ENCODE data around the gene PKM. TPM values are rescaled to one million over a fixed set of nuclear protein-coding genes. Genes with fewer than 3 reads are reported as not detected.
"Not testable (repeated sequence)": the region's sequence is repeated elsewhere in the genome, so short reads cannot be mapped to it uniquely, and the experiment has no call there.

PKM gene
- total RNA-seq (2014; rRNA removed; shearing (Covaris generic)) = 2,534 and 2,557 TPM in 2 replicates
- 2,427 and 2,525 TPM in 2 replicates for polyA plus RNA-seq (2016; fragmentation: Nextera tagmentation; extraction: Ambion mirVana)

GRCh38 chr15:72231066-72231832 is at the start of gene PKM:
TSS of gene PKM (minus strand) at chr15:72231190. CDS start at chr15:72219097, 12,093 bp downstream.
- Histone ChIP-seq H3K9me3 (ENCODE audit: low read depth) (no peaks in the 10 kb centered on the region), H3K4me3 (peak within 1 kb of the TSS; percentile 84), H3K9me2 (ENCODE audit: insufficient read depth) (no peaks in the 10 kb centered on the region), H3K9ac (peak within 1 kb of the TSS; percentile 99), H3K27ac (peak within 1 kb of the TSS; percentile 98), H3K4me2 (ENCODE audit: unreplicated experiment) (peak within 1 kb of the TSS; percentile 98), H4K20me1 (ENCODE audit: insufficient read depth) (0 out of 2 replicates have a peak, but pooled peaks cover 3% of the 10 kb centered on the region), H3F3A (ENCODE audit: insufficient read depth) (peaks cover 51% of the 10 kb centered on the region), H2AFZ (peak within 1 kb of the TSS; percentile 72), H3K36me3 (ENCODE audit: low read depth) (no peaks in the 10 kb centered on the region), H3K4me1 (ENCODE audit: insufficient read depth) (peaks cover 26% of the 10 kb centered on the region), H3K27me3 (replicated peaks; ENCODE audit: insufficient read depth) (no peaks in the 10 kb centered on the region), H3K79me2 (ENCODE audit: insufficient read depth) (peaks cover 55% of the 10 kb centered on the region)
- in situ Hi-C loops (cut with MboI) = no loop called here
- 1 to 2% methylated on average over 52 to 66 of the region's 67 CpGs for WGBS, 2 experiments (ENCODE audit: low coverage in 1 of 2, low lambda C conversion rate in 2 of 2, missing lambda C conversion rate in 2 of 2)
- DNase-seq = peak; percentile 94
- TF ChIP-seq EZH2 (IDR thresholded peaks at IDR 0.05; ENCODE audit: insufficient read depth, poor library complexity, severe bottlenecking) (no peak), EZH2phosphoT487 (IDR thresholded peaks at IDR 0.05; ENCODE audit: insufficient read depth, low read depth) (no peak)

- no peaks in the 10 kb centered on the region for H3K4me1 ChIP-seq (ENCODE audit: insufficient read depth)
- H3K4me2 ChIP-seq (ENCODE audit: unreplicated experiment) = no peak overlapping the region
- in situ Hi-C loops (cut with MboI) = no loop called here
- no peaks in the 10 kb centered on the region for H3K9me3 ChIP-seq (ENCODE audit: low read depth)
- H3F3A ChIP-seq (ENCODE audit: insufficient read depth) = no peaks in the 10 kb centered on the region
- no peaks in the 10 kb centered on the region for H3K79me2 ChIP-seq (ENCODE audit: insufficient read depth)
- WGBS, 2 experiments (ENCODE audit: low coverage in 1 of 2, low lambda C conversion rate in 2 of 2, missing lambda C conversion rate in 2 of 2) = 47 to 54% methylated on average over 2 of the region's 2 CpGs
- no peak overlapping the region for H3K27ac ChIP-seq
- H3K9me2 ChIP-seq (ENCODE audit: insufficient read depth) = no peaks in the 10 kb centered on the region
- H3K4me3 ChIP-seq = no peak overlapping the region
- H4K20me1 ChIP-seq (ENCODE audit: insufficient read depth) = no peaks in the 10 kb centered on the region
- no peak overlapping the region for H2AFZ ChIP-seq
- TF ChIP-seq EZH2 (IDR thresholded peaks at IDR 0.05; ENCODE audit: insufficient read depth, poor library complexity, severe bottlenecking) = no peak
- no peak for TF ChIP-seq EZH2phosphoT487 (IDR thresholded peaks at IDR 0.05; ENCODE audit: insufficient read depth, low read depth)
- no peaks in the 10 kb centered on the region for H3K27me3 ChIP-seq (replicated peaks; ENCODE audit: insufficient read depth)
- DNase-seq = no peak
- H3K36me3 ChIP-seq (ENCODE audit: low read depth) = no peaks in the 10 kb centered on the region
- no peak overlapping the region for H3K9ac ChIP-seq
Measured at GRCh38 chr15:72280751-72281150, 49.8 kb upstream of the PKM start.

GRCh38 chr15:72278737-72279136 is 47.7 kb upstream of the PKM start:
- Histone ChIP-seq H3K9me2 (ENCODE audit: insufficient read depth) (no peaks in the 10 kb centered on the region), H3K4me3 (no peak overlapping the region), H4K20me1 (ENCODE audit: insufficient read depth) (no peaks in the 10 kb centered on the region), H3K4me2 (ENCODE audit: unreplicated experiment) (no peak overlapping the region), H3K27me3 (replicated peaks; ENCODE audit: insufficient read depth) (no peaks in the 10 kb centered on the region), H2AFZ (no peak overlapping the region), H3K27ac (no peak overlapping the region), H3F3A (ENCODE audit: insufficient read depth) (no peaks in the 10 kb centered on the region), H3K9me3 (ENCODE audit: low read depth) (no peaks in the 10 kb centered on the region), H3K36me3 (ENCODE audit: low read depth) (no peaks in the 10 kb centered on the region), H3K79me2 (ENCODE audit: insufficient read depth) (no peaks in the 10 kb centered on the region), H3K4me1 (ENCODE audit: insufficient read depth) (no peaks in the 10 kb centered on the region), H3K9ac (no peak overlapping the region)
- DNase-seq = no peak
- TF ChIP-seq EZH2phosphoT487 (IDR thresholded peaks at IDR 0.05; ENCODE audit: insufficient read depth, low read depth) (no peak), EZH2 (IDR thresholded peaks at IDR 0.05; ENCODE audit: insufficient read depth, poor library complexity, severe bottlenecking) (no peak)
- WGBS, 2 experiments (ENCODE audit: low coverage in 1 of 2, low lambda C conversion rate in 2 of 2, missing lambda C conversion rate in 2 of 2) = 75 to 90% methylated on average over 1 of the region's 1 CpG
- in situ Hi-C loops (cut with MboI) = no loop called here

GRCh38 chr15:72276326-72276700 is 45.3 kb upstream of the PKM start:
- Histone ChIP-seq H4K20me1 (ENCODE audit: insufficient read depth) (no peaks in the 10 kb centered on the region), H3K9ac (no peak overlapping the region), H3K27ac (no peak overlapping the region), H3K4me1 (ENCODE audit: insufficient read depth) (peaks cover 10% of the 10 kb centered on the region), H3K4me3 (no peak overlapping the region), H3K9me2 (ENCODE audit: insufficient read depth) (no peaks in the 10 kb centered on the region), H3K36me3 (ENCODE audit: low read depth) (no peaks in the 10 kb centered on the region), H2AFZ (no peak overlapping the region), H3K27me3 (replicated peaks; ENCODE audit: insufficient read depth) (no peaks in the 10 kb centered on the region), H3K4me2 (ENCODE audit: unreplicated experiment) (no peak overlapping the region), H3F3A (ENCODE audit: insufficient read depth) (peaks cover 6% of the 10 kb centered on the region; the same call in 1 of the 2 replicates), H3K9me3 (ENCODE audit: low read depth) (no peaks in the 10 kb centered on the region), H3K79me2 (ENCODE audit: insufficient read depth) (peaks cover 10% of the 10 kb centered on the region)
- TF ChIP-seq EZH2 (IDR thresholded peaks at IDR 0.05; ENCODE audit: insufficient read depth, poor library complexity, severe bottlenecking) (no peak), EZH2phosphoT487 (IDR thresholded peaks at IDR 0.05; ENCODE audit: insufficient read depth, low read depth) (no peak)
- in situ Hi-C loops (cut with MboI) = no loop called here
- peak; percentile 18 for DNase-seq

GRCh38 chr15:72275635-72276325 is 44.8 kb upstream of the PKM start:
- not testable (repeated sequence) for H3F3A ChIP-seq (ENCODE audit: insufficient read depth); DNase-seq; H2AFZ ChIP-seq

More at GRCh38 chr15:72275635-72276325, 44.8 kb upstream of the PKM start:
- peaks cover 15% of the 10 kb centered on the region for H3K79me2 ChIP-seq (ENCODE audit: insufficient read depth)
- H3K4me1 ChIP-seq (ENCODE audit: insufficient read depth) = peaks cover 15% of the 10 kb centered on the region
- H3K9me2 ChIP-seq (ENCODE audit: insufficient read depth); H4K20me1 ChIP-seq (ENCODE audit: insufficient read depth); H3K4me3 ChIP-seq; H3K27ac ChIP-seq; H3K4me2 ChIP-seq (ENCODE audit: unreplicated experiment); H3K9me3 ChIP-seq (ENCODE audit: low read depth); H3K27me3 ChIP-seq (replicated peaks; ENCODE audit: insufficient read depth); H3K9ac ChIP-seq; H3K36me3 ChIP-seq (ENCODE audit: low read depth); in situ Hi-C loops (cut with MboI): not testable (repeated sequence)

Data from GM23248 (cell line).